K562 (cell line): Measurements from ENCODE around the gene KIFAP3. TPM values are rescaled to one million over a fixed set of nuclear protein-coding genes. Genes with fewer than 3 reads are reported as not detected.

Experiments used
- ATAC-seq: fragments of 200-7000 bp; cut with Tn5 transposase; 3 replicates; pipeline ENCODE4 v1.9.1; 2020; ENCODE audit warnings: moderate library complexity
- BruUV-seq: library from RNA; stranded (reverse); fragments of 400-500 nt; replicated peaks from 2 replicates; lab custom pipeline; 2021; lab: Mats Ljungman, UMichigan
- CTCF ChIA-PET: fragments of 300-600 bp; formaldehyde crosslinking; extraction: SDS; loops from one replicate; lab custom pipeline; 2021; ENCODE audit warnings: low intra/inter-chr PET ratio; lab: Yijun Ruan, JAX
- POLR2A ChIA-PET: fragments of 300-600, 350-650 bp; sonication (Branson Sonifier 250); formaldehyde crosslinking; extraction: SDS; loops from one replicate; lab custom pipeline; 2021; ENCODE audit warnings: antibody characterized with exemption, inconsistent platforms; lab: Yijun Ruan, JAX
- DNase-seq, 4 experiments: peaks; one replicate each; pipeline versions ENCODE4 v3.0.0 to v3.0.0-alpha.2; 2011 to 2018; ENCODE audit warnings: low spot score in 3 of 4, mixed read lengths in 3 of 4; ENCODE audit errors: extremely low read depth in 1 of 4
- FAIRE-seq: peaks from 2 replicates; lab custom pipeline; 2011; peaks lifted over from hg19 to GRCh38; lab: Jason Lieb, UNC
- H2AFZ ChIP-seq: 2 replicates; pipeline ENCODE4 v1.6.0; 2011; ENCODE audit warnings: low read depth, low read length, control low read depth, inconsistent platforms
- H3K27ac ChIP-seq: fragments of 200-600 bp; 3 replicates; pipeline ENCODE4 v1.8.0; 2011; ENCODE audit warnings: low read depth, mild to moderate bottlenecking, control low read depth, inconsistent platforms, low read length, moderate library complexity, mixed read lengths; ENCODE audit errors: extremely low read depth
- H3K27me3 ChIP-seq, 2 experiments: fragments of 300-600 bp in 1 of 2; 2 replicates in 1 of 2; 3 replicates in 1 of 2; pipeline versions ENCODE4 v1.6.0 to v1.8.0; 2011; ENCODE audit warnings: inconsistent platforms in 2 of 2, low read length in 2 of 2, mild to moderate bottlenecking in 1 of 2, mixed read lengths in 1 of 2, moderate library complexity in 1 of 2; ENCODE audit not compliant: control insufficient read depth in 2 of 2, insufficient read depth in 2 of 2
- H3K36me3 ChIP-seq: fragments of 300-600 bp; 3 replicates; pipeline ENCODE4 v1.8.0; 2011; ENCODE audit warnings: mild to moderate bottlenecking, low read length, inconsistent platforms; ENCODE audit not compliant: control insufficient read depth, insufficient read depth
- H3K4me1 ChIP-seq, 2 experiments: fragments of 200-600 bp in 1 of 2; replicated peaks in 1 of 2; 2 replicates in 1 of 2; 3 replicates in 1 of 2; pipeline versions ENCODE4 v1.5.1 to v1.8.0; 2011; ENCODE audit warnings: inconsistent platforms in 2 of 2, low read length in 2 of 2, mild to moderate bottlenecking in 1 of 2, mixed read lengths in 1 of 2, moderate library complexity in 1 of 2; ENCODE audit not compliant: control insufficient read depth in 2 of 2, insufficient read depth in 2 of 2
- H3K4me2 ChIP-seq: 2 replicates; pipeline ENCODE4 v1.6.1; 2011; ENCODE audit warnings: low read length, control low read depth, inconsistent platforms, mixed read lengths; ENCODE audit not compliant: insufficient read depth
- H3K4me3 ChIP-seq: fragments of 200-600 bp; sonication (generic), shearing (Covaris generic); 2 replicates; pipeline ENCODE4 v1.5.1; 2016; ENCODE audit warnings: control low read depth, inconsistent platforms
- H3K79me2 ChIP-seq: fragments of 200-600 bp; 3 replicates; pipeline ENCODE4 v1.8.0; 2011; ENCODE audit warnings: low read length, inconsistent platforms; ENCODE audit not compliant: control insufficient read depth, insufficient read depth
- H3K9ac ChIP-seq, 2 experiments: 2 replicates each; pipeline versions ENCODE4 v1.6.0 to v1.6.1; 2011; ENCODE audit warnings: low read depth in 2 of 2, low read length in 2 of 2, control low read depth in 1 of 2, inconsistent platforms in 1 of 2, mild to moderate bottlenecking in 1 of 2, mixed read lengths in 1 of 2; ENCODE audit not compliant: insufficient read depth in 1 of 2
- H3K9me1 ChIP-seq: one replicate; pipeline ENCODE4 v1.6.0; 2011; ENCODE audit warnings: inconsistent platforms, mild to moderate bottlenecking, low read length, moderate library complexity; ENCODE audit not compliant: control insufficient read depth, insufficient read depth
- H3K9me3 ChIP-seq: replicated peaks from 2 replicates; pipeline ENCODE4 v1.5.1; 2011; ENCODE audit warnings: low read depth, low read length, inconsistent platforms; ENCODE audit not compliant: control insufficient read depth, insufficient read depth
- H4K20me1 ChIP-seq: replicated peaks from 2 replicates; pipeline ENCODE4 v1.6.1; 2011; ENCODE audit warnings: low read length, inconsistent platforms, mixed read lengths; ENCODE audit not compliant: control insufficient read depth, insufficient read depth
- ARID4B ChIP-seq: sonication (generic); formaldehyde crosslinking; IDR thresholded peaks from 2 replicates; pipeline ENCODE4 v1.8.0; 2022; ENCODE audit warnings: mild to moderate bottlenecking, missing genetic modification reagents
- BDP1 ChIP-seq: IDR thresholded peaks from 3 replicates; pipeline ENCODE4 v1.6.1; 2011; ENCODE audit not compliant: insufficient read length, insufficient read depth
- FOXK2 ChIP-seq, 2 experiments: fragments of 450-650 bp; IDR thresholded peaks in 1 of 2; conservative IDR thresholded peaks in 1 of 2; 2 replicates each; pipeline ENCODE4 v1.6.1; 2016; ENCODE audit warnings: low read depth in 2 of 2, mild to moderate bottlenecking in 1 of 2
- GMEB1 ChIP-seq: fragments of 250-450 bp; sonication (Bioruptor Pico); IDR thresholded peaks from 2 replicates; pipeline ENCODE4 v1.4.0; 2020; ENCODE audit warnings: mild to moderate bottlenecking
- PHB ChIP-seq: fragments of 250-450 bp; sonication (Bioruptor Pico); IDR thresholded peaks from 2 replicates; pipeline ENCODE4 v1.5.0; 2021
- TEAD2 ChIP-seq: fragments of 450-650 bp; IDR thresholded peaks from 2 replicates; pipeline ENCODE4 v1.6.1; 2016; ENCODE audit warnings: missing genetic modification characterization, control low read depth, missing compliant biosample characterization
- ZEB2 ChIP-seq: fragments of 450-650 bp; IDR thresholded peaks from 2 replicates; pipeline ENCODE4 v1.6.1; 2016
- ZNF551 ChIP-seq: fragments of 250-450 bp; sonication (Bioruptor Pico); IDR thresholded peaks from 2 replicates; pipeline ENCODE4 v1.5.0; 2021; ENCODE audit warnings: mild to moderate bottlenecking, moderate library complexity
- ZNF717 ChIP-seq: fragments of 250-450 bp; sonication (Bioruptor Pico); IDR thresholded peaks from 2 replicates; pipeline ENCODE4 v1.5.0; 2021
- in situ Hi-C: fragments of 300-500 bp; cut with MboI; formaldehyde crosslinking; loops from 4 replicates; pipeline ENCODE4 v1.15.0; 2018; ENCODE audit warnings: inconsistent platforms, mixed read lengths
- intact Hi-C: fragments of 100-400 bp; cut with micrococcal nuclease; formaldehyde crosslinking; loops from 2 replicates; pipeline ENCODE4 v1.14.2; 2022
- polyA plus RNA-seq, 8 experiments: library from polyadenylated mRNA; depleted of rRNA in 4 of 8; stranded (reverse) in 5 of 8; unstranded in 3 of 8; fragments of >200 nt; fragmentation: Nextera tagmentation in 2 of 8; fragmentation: Illumina TruSeq in 1 of 8; extraction: Ambion mirVana in 2 of 8; extraction: Trizol in 1 of 8; gene quantifications; 2 replicates each; pipeline versions ENCODE4 v1.2.1 to v1.2.3, GENCODE V29; 2011 to 2014; ENCODE audit warnings: inconsistent platforms in 1 of 8, missing spikeins in 1 of 8
- total RNA-seq, 7 experiments: library from RNA; depleted of rRNA in 6 of 7; stranded (reverse); fragments of >200 nt in 6 of 7; fragmentation: Illumina TruSeq in 2 of 7; extraction: Trizol in 2 of 7; gene quantifications; 2 replicates each; pipeline versions ENCODE4 v1.2.1 to v1.2.3, GENCODE V29; 2011 to 2021; ENCODE audit warnings: low replicate concordance in 1 of 7

The KIFAP3 gene
- total and polyA plus RNA-seq, 9 of the 15 experiments (the other 6 are each of a cell fraction or from before 2014, with no cell fraction given): 8.8 to 17.5 (median 11.8) TPM

- no peak overlapping the region for H3K4me2 ChIP-seq
- H3K4me1 ChIP-seq: no peaks in the 10 kb centered on the region
- no peak overlapping the region for H2AFZ ChIP-seq
- no peaks in the 10 kb centered on the region for H3K36me3 ChIP-seq
- no peak overlapping the region for H3K27ac ChIP-seq
- H3K79me2 ChIP-seq: no peaks in the 10 kb centered on the region
- no peaks in the 10 kb centered on the region for H4K20me1 ChIP-seq
- ATAC-seq (no peak), FAIRE-seq (no peak), DNase-seq (no peak)
- BruUV-seq: no TSS peak
- no peaks in the 10 kb centered on the region for H3K9me3 ChIP-seq
- H3K4me3 ChIP-seq: no peak overlapping the region
- in situ Hi-C loops (no loop called here), intact Hi-C loops (no loop called here)
- H3K9me1 ChIP-seq: no peaks in the 10 kb centered on the region
- no peaks in the 10 kb centered on the region for H3K27me3 ChIP-seq
- TF ChIP-seq ARID4B: no peak
- TF ChIP-seq TEAD2: no peak
- TF ChIP-seq PHB (CRISPR knock-in tag): no peak
- no peak for TF ChIP-seq BDP1
- no peak for TF ChIP-seq ZEB2
- no peak for TF ChIP-seq GMEB1 (CRISPR knock-in tag)
- no peak for TF ChIP-seq FOXK2 (conservative IDR thresholded peaks at IDR 0.05 in 1 of 2, IDR thresholded peaks at IDR 0.05 in 1 of 2; ENCODE audit: low read depth in 2 of 2)
- TF ChIP-seq ZNF717 (CRISPR knock-in tag): no peak
- no peak for TF ChIP-seq ZNF551
- ChIA-PET CTCF (no interaction called here), POLR2A (no interaction called here)
- no peak overlapping the region for H3K9ac ChIP-seq
Measured at GRCh38 chr1:169974067-169974466, 100.4 kb downstream of the KIFAP3 start.
